Measurements from ENCODE around the gene TIMM29. TPM values are rescaled to one million over a fixed set of nuclear protein-coding genes. Genes with fewer than 3 reads are reported as not detected.

The TIMM29 gene
- total and polyA plus RNA-seq, 9 of the 15 experiments (the other 6 are each of a cell fraction or from before 2014, with no cell fraction given): 2.4 to 29.4 (median 16.3) TPM

- no peak for TF ChIP-seq BRCA1 (IDR thresholded peaks at IDR 0.05)
- no peak for TF ChIP-seq BRCA1 (CRISPR knock-in tag; IDR thresholded peaks at IDR 0.05)
- no peak for TF ChIP-seq DMBX1 (CRISPR knock-in tag; IDR thresholded peaks at IDR 0.05; ENCODE audit: borderline replicate concordance)
- no peak for TF ChIP-seq KAT2B (IDR thresholded peaks at IDR 0.05; ENCODE audit: low read depth, low read length)
- TF ChIP-seq ELF2 (CRISPR knock-in tag; IDR thresholded peaks at IDR 0.05): no peak
- TF ChIP-seq CAMTA2 (CRISPR knock-in tag; conservative IDR thresholded peaks at IDR 0.05): no peak
- TF ChIP-seq MYC (IDR thresholded peaks at IDR 0.05; ENCODE audit: low read depth, low read length): peak; percentile 39; the same call in 1 of the 2 replicates
- no peak for TF ChIP-seq MYC (CRISPR knock-in tag; IDR thresholded peaks at IDR 0.05; ENCODE audit: borderline replicate concordance, low read depth)
- TF ChIP-seq USF2 (CRISPR knock-in tag; IDR thresholded peaks at IDR 0.05): peak; percentile 61
- TF ChIP-seq DLX4 (CRISPR knock-in tag; IDR thresholded peaks at IDR 0.05): no peak
- no peak for TF ChIP-seq ZNF77 (CRISPR knock-in tag; IDR thresholded peaks at IDR 0.05)
- no peak for TF ChIP-seq HDAC8 (tag; IDR thresholded peaks at IDR 0.05)
- TF ChIP-seq BACH1 (tag; IDR thresholded peaks at IDR 0.05): no peak
- no peak for TF ChIP-seq PHB (CRISPR knock-in tag; IDR thresholded peaks at IDR 0.05)
- 0 out of 2 replicates have a peak, but pooled peaks have one; percentile 88 for TF ChIP-seq ZNF740 (CRISPR knock-in tag; IDR thresholded peaks at IDR 0.05)
- TF ChIP-seq ZNF740 (tag; IDR thresholded peaks at IDR 0.05): peak in 1 of 2 experiments; percentile 65; a peak in 1 of 4 replicates
- TF ChIP-seq U2AF1 (optimal IDR thresholded peaks at IDR 0.05; ENCODE audit: low read depth, low read length): no peak
- TF ChIP-seq EGR1 (conservative IDR thresholded peaks at IDR 0.05): peak; percentile 42; the same call in 1 of the 2 replicates
Measured at GRCh38 chr19:10927730-10928562, 665 bp upstream of the TIMM29 start (continued).

Measured in K562 (cell line).